IPS DF 4.7 (cell line): ENCODE results near the gene LYRM2.
"Not testable (repeated sequence)": the region's sequence is repeated elsewhere in the genome, so short reads cannot be mapped to it uniquely, and the experiment has no call there.

ENCODE experiments used
- DNase-seq: peaks from one replicate; pipeline ENCODE4 v3.0.0-alpha.2; 2013; ENCODE audit warnings: low spot score; ENCODE audit errors: extremely low read depth

LYRM2 gene

DNA sequence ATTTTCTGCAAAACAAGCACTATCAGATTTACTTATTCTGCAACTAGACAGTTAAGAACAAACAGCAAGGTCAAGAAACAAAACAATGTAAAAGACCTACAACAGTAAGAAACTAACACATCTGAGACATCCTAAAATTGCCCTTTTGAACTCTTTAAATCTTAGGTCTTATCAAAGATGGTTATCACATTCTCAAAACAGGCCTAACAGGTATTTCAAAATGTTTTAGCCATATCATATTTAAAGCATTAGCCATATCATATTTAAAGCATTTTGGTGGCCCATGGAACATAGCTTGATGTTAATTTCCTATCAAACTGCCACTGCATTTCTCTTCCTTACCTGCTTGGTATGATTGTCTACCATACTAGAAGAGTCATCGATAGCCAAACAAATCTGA is 11.1 kb upstream of the LYRM2 start:
- no peak for DNase-seq

DNA sequence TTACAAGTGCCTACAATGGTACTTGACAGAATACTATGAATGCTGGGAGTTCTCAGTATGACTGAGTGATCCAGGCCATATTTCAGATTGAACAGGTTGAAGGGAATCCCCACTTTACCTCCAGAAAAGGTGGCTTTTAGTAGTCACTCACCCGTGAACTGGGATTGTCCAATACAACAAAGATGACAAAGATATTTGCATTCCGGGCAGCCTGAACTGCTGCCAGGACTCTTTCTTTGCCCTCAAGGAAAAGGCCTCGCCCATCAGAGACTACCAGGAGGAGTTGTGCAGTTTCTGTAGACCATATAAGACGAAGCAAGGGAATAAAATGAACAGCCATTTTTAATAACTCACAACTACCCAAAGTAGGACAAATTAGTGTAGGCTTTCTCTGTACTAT is 6.3 kb upstream of the LYRM2 start:
- DNase-seq = no peak

DNA sequence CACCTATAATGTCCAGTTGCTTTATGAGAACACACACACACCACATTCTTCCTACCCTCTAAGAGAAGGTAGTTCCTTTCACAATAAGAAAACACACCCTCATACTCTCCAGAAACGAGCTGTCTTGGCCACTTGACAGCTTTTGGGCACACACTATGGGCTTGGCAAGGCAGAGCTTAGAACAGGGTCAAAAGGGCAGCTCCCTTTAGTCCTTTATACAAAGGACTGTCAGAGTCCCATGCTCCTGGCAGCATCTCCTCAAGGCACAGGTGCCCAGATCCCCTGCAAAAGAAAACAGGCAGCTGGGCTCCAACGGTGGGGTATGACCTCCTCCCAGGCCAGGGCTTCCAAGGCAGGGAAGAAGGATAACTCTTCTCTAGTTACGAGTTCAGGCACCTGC is 4.9 kb upstream of the LYRM2 start:
- DNase-seq = no peak

DNA sequence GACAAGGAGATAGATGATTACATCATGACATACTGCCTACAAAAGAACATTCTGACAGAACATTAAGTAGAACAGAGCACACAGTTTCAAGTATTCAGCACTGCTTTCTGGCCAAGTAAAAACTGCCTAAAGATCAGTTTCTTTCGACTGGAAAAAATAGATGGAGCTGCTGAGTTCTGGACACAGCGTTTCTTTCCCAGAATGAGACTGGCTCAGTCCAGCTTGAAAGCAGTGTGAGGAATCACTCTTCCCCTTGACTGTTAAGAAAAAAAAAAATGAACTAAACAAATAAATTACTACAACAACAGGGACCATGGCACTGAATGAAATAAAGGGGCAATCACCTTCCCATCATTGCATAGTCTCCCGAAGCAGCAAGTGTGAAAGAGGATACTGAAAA is 4.4 kb upstream of the LYRM2 start:
- DNase-seq = no peak

DNA sequence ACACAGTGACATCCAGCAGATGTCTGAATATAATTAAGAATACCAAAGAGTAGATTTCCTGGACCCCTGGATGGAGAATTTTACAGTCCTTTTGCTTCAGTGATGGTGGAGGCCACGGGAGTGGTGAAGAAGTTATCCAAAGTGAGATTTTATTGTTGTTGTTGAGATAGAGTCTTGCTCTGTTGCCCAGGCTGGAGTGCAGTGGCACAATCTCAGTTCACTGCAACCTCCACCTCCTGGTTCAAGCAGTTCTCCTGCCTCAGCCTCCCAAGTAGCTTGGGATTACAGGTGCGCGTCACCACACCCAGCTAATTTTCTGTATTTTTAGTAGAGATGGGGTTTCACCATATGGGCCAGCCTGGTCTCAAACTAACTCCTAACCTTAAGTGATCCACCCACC is 3.0 kb upstream of the LYRM2 start:
- not testable (repeated sequence) for DNase-seq

DNA sequence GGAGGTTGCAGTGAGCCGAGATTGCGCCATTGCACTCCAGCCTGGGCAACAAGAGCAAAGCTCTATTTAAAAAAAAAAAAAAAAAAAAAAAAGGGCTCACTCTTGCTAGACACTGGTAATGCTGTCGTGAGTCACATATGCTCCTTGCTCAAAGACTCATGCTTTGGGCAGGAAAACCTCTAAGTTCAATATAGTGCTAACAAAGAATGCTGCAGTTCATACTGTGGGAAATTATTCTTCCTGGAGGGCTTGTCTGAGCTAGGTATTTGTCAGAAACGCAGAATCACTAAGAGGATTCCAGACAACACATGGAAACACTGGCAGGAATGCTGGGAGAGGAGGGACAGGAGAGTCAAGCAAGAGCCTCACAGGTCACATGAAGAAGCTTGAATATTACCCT is 2.3 kb upstream of the LYRM2 start:
- no peak for DNase-seq

DNA sequence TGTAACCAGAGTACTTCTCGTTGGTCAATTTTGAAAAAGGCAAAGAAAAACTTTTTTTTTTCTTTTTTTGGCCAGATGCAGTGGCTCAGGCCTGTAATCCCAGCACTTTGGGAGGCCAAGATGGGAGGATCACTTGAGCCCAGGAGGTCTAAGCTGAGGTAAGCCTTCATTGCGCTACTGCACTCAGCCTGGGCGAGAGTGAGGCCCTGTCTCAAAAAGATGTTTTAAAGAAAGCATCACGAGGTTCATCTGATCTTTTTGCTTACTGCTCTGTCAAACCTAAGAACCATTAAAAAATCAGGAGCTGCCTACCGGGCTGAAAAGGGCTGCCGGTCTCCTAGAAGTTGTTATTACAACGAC is 607 bp downstream of the LYRM2 start:
- DNase-seq = no peak

DNA sequence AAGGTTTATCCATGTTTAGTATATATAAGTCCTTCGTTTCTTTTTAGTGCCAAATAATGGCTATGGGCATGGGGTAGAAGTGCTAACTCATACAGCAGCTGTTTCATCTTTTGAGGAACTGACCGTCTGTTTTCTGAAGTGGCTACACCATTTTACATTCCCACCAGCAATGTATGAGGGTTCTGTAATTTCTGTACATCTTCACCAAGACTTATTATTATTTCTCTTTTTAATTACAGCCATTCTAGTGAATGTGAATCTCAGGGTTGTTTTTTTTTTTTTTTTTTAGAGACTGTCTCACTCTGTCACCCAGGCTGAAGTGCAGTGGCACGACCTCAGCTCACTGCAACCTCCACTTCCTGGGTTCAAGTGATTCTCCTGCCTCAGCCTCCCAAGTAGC is 2.1 kb downstream of the LYRM2 start:
- not testable (repeated sequence) for DNase-seq

DNA sequence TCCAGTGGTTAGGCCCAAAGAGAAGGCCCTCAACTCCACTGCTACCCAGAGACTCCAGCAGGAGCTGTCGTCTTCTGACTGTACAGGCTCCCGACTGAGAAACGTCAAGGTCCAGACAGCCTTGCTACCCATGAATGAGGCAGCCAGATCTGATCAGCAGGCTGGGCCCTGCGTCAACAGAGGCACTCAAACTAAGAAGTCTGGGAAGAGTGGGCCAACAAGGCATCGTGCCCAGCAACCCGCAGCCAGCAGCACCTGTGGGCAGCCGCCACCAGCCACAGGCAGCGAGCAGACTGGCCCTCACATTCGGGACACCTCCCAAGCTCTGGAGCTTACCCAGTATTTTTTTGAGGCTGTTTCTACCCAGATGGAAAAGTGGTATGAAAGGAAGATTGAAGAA is 8.1 kb downstream of the LYRM2 start:
- DNase-seq = no peak

DNA sequence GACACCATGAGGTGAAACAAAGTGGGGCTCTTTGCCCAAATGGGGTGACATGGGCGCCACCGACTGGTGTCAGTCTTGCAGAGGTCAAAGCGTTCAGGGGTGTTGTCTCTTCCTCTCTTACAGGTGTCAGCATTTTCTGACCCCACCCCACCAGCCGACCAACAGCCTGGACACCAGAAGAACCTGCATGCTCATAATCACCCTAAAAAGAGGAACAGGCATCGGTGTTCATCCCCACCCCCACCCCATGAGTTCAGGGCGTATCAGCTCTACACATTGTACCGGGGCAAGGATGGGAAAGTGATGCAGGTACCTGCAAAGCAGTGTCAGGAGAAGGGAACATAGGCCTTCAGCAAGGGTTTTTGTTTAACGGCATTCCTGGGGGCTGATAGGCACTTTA is 14.8 kb downstream of the LYRM2 start:
- DNase-seq = no peak

DNA sequence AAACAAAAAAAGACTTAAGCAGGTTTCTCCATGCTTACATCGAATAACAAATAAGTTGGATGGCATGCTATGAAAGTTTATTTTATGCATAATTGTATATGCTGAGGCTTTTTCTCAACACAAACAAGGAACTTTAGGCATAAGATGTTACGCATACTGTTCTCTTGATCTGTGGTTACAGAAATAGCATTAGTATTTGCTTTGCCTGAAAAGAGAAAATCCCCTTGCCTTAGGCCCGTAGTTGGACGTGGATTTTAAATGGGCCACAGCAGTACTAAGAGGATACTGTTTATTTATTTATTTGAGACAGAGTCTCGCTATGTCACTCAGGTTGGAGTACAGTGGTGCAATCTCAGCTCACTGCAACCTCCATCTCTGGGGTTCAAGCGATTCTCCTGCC is 19.0 kb downstream of the LYRM2 start:
- DNase-seq = no peak

DNA sequence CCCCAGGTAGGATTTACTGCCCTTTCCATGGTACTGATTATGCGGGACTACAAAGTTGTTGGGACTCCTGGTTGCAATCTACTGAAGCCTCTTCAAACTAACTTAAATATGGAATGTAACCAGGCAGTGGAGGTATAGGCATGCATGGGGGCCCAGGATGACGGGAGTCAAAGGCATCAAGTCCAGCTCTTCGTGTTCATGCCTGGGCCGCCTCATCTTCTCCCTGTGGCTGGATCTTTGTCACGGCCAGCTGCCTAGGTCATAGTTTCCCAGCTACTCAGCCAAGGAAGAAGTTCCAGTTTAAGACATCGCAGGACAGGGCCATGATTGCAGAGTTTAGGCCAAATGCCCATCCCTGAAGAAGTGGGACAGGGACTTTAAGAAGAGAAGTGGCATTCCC is 20.5 kb downstream of the LYRM2 start:
- DNase-seq = no peak

DNA sequence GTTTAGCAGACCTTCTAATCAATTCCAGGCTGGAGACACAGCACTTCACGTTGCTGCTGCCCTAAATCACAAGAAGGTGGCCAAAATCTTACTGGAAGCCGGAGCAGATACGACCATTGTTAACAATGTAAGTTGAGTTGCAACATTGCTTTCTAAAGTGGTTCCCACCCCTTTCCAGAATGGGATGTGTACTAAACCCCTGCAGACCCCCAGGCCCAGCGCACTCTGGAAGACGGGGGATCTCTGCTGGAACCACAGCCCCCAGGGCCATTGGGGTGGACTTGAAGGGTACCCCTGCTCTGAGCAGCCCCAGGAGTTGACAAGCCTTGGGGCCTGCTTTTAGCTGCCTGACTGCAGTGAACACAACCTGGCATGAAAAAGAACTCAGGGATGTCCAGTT is 22.0 kb downstream of the LYRM2 start:
- no peak for DNase-seq

DNA sequence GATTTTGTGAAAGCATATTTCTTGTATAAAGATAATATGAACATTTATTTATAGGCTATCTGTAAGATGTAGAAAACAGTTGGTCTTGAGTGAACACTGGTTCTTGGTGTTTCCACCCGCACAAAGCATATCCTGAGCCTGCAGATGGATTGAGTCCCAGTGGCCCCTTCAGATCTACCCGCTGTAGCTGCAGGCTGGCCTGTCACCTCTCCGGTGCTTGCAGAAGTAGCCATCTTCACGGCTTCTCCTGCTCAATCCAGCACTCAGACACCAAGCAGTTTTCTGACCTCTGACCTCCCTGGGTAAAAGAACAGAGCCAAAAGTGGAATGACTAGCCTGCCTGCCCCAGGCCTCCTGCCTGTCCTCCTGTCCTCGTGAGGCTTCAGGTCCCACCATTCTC is 22.7 kb downstream of the LYRM2 start:
- no peak for DNase-seq

DNA sequence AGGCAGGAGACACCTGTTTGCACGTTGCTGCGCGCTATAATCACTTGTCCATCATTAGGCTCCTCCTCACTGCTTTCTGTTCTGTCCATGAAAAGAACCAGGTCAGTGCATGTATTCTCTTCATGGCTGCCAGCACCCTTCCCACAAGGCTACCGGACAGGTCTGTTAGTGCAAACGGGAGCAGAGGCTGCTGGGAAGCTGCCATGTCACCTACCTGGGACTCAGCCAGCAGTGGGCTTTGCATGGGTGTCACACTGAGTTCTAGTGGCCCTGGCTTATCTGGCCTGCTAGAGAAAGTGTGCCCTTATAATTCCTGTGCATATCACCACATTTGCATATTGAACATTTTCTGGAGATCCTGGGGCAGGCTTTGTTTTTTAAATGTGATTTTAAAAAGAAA is 24.8 kb downstream of the LYRM2 start:
- no peak for DNase-seq

DNA sequence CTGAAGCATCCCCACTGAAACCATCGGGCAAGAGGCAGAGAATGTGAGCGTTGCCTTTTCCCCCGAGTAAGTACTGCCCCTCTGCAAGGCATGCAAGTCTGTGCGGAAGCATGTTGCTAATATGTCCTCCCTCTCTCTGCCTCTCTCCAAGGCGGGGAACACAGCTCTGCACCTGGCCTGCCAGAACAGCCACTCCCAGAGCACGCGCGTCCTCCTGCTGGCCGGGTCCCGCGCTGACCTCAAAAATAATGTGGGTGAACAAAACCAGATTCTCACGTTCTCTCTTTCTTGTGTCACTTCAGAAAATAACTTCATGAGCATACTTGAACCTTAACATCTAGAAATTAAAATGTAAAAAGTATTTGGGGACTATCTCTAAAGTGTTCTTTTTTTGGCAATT is 26.4 kb downstream of the LYRM2 start:
- DNase-seq = no peak

DNA sequence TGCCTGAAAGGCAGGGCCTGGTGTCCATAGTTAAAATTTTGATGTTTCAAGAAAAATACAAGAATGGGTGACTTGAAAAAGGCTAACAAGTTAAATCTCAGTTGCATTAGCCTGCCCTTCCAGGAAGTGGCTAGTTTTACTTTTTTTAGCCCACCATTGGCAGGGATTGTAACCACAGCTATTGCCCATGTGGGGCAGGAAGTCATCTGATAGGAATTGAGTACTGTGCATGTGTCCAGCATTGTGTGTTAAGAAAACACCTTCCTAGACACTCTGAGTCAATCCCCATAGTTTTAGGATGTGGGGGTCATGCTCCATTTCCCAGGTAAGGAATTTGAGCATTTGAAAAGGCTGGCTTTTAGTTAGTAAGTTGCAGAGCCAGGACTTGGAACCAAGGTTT is 26.9 kb downstream of the LYRM2 start:
- no peak for DNase-seq

DNA sequence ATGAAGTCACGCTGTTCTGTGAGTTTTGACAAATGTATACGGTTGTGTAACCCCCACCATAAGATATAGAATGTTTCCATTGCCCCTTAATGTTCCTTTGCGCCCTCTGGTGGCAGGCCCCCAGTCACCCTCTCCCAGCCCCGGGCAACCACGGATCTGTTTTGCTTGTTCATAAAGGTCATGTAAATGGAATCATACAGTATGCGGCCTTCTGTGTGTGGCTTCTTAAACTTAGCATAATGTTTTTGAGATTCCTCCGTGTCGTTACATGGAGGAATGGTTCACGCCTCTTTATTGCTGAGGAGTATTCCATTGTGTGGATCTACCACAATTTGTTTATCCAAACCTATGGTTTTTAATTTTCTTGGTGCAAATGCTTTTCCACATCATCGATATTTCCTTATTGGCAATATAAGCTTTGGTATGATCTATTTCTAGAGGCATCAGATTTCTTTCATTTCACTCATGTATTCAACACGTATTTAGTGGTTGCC is 28.4 kb downstream of the LYRM2 start:
- peak; percentile 14 for DNase-seq

DNA sequence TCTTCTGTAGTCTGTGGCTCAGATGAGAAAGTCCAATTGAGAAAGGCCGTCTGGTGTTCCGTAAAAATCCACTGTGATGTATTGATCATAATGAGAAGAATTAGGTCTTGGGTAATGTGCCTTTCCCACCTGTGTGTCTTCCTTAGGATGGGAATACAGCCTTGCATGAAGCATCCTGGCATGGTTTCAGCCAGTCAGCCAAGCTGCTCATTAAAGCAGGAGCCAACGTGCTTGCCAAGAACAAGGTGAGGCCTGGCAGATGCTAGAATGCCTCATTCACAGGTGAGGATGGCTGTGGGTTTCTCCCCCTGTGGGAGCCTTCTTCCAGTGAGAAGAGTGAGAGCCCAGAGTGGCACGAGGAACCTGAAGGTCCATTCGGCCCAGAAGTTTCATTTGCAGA is 32.7 kb downstream of the LYRM2 start:
- DNase-seq = no peak

DNA sequence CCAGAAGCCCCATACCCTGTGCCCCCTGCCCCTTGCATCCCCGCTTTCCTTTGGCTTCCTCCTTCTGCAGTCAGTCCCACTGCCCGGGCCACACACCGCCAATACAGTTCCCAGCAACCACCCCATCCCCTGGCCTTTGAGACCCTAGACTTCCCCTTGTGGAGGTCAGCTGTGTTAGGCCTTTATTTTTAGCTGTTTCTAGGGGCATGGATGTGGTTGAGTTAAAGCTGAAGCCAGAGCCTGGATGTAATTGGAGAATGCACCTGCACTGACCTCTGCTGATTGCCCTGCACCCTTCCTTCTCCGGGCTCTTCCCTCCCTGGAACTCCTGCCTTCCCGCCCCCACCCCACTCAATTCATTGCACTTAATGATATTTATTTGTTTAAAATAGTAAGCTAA is 33.9 kb downstream of the LYRM2 start:
- no peak for DNase-seq

DNA sequence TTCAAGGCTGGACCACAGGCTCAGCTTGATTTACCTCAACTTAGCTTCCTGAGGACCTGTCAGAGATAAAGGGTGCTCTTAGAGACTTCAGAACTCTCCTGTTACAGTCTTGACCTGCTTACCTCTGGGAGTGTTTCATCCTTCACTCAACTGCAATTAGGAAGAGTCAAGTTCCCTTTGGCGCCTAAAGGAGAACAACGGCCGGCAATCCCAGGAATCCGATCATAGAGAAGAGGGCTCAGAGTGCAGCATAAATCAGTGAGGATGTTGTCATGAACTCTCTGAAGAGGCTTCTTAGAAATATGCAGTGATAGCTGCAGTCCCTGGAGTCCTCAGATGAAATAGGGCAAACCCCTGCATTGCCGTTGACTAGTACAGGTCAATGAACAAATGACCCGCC is 36.4 kb downstream of the LYRM2 start:
- no peak for DNase-seq

DNA sequence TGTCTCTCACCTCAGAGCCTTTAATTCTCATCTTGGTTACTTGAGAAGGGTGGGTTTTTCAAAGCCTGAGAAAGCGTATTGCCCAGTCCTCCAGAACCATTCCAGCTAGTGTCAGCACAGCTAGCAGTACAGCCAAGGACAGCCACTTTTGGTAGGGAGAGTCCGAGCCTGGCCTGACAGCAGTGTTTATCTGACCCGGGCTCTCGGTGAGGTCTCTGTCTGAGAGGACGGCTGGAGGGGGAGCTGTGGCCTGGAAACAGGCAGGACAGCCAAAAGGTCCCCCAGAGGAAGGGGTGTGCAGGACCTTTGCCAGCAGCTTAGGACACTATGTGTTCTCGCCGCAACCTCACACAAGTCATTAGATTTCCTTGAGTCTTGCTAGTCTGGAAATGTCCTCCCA is 38.8 kb downstream of the LYRM2 start:
- no peak for DNase-seq

DNA sequence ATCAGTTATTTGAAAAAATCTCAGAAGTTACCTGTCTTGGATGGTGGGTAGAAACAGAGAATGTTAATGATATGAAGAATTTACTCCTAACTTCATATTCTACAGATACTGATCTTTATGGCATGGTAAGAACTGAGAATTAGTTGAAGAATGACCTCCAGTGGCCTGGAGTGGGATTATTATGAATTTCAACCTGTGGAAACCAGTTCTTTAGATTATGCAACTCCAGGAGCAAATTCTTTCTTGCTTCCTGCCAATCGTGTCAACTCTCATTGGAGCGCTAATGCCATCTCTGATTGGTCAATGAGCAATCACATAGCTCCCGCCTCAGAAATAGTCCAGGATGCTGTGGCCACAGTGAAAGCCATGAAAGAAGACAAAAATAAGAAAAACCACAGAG is 40.6 kb downstream of the LYRM2 start:
- peak; percentile 14 for DNase-seq

DNA sequence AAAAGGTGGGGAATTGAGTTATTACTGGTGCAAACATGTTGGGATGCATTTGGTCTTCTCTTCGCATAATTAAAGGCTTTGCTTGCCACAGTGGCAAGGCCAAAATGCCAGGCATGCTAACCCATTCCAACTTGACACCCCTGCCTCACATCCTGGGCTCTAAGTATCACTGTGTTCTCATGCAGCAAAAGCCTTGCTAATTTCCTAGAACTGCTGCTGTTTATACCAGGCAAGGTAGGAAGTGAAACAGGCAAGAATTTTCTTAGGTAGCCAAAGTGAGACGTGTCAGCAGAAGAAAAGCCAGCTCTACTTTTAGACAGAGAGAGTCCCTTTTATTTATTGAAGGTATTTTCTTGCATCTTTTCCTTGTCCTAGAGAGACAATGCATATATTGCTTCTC is 41.2 kb downstream of the LYRM2 start:
- DNase-seq = no peak

DNA sequence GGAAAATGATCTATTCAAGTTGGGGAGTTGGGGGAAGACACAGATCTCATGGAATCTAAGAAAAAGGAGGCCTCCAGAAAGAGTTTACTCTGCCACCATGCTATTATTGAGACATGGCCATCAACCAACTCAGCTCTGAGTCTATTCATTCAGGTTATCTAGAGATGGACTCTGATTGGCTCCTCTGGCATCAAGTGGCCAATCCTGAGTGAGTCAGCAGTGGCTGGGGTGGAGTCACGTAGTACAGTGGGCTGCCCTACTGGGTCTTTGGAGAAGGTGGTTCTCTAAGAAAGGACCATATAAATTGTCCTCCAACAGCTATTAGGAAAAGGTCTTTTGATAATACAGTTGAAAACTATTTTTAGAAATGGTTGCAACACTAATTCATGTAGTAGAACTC is 42.1 kb downstream of the LYRM2 start:
- no peak for DNase-seq
